HEK293T (cell line): ENCODE measurements around the gene TJP3.
"Not testable (repeated sequence)": the region's sequence is repeated elsewhere in the genome, so short reads cannot be mapped to it uniquely, and the experiment has no call there.

Experiments
- CTCF ChIA-PET: fragments of 350-600 bp; formaldehyde crosslinking; extraction: SDS; loops from one replicate; lab custom pipeline; 2021; ENCODE audit warnings: antibody characterized with exemption, inconsistent platforms; lab: Yijun Ruan, JAX
- POLR2A ChIA-PET: fragments of 350-600 bp; formaldehyde crosslinking; extraction: SDS; loops from one replicate; lab custom pipeline; 2020; ENCODE audit warnings: antibody characterized with exemption, inconsistent platforms; lab: Yijun Ruan, JAX
- DNase-seq: peaks from one replicate; pipeline ENCODE4 v3.0.0; 2012; ENCODE audit warnings: mixed read lengths; ENCODE audit errors: extremely low spot score
- ARNT ChIP-seq: fragments of 450-650 bp; IDR thresholded peaks from 2 replicates; pipeline ENCODE4 v1.6.1; 2017; ENCODE audit warnings: mild to moderate bottlenecking
- BHLHE40 ChIP-seq: fragments of 450-650 bp; IDR thresholded peaks from 2 replicates; pipeline ENCODE4 v1.6.1; 2016; ENCODE audit warnings: mild to moderate bottlenecking, moderate library complexity, borderline replicate concordance
- CTBP1 ChIP-seq: fragments of 450-650 bp; IDR thresholded peaks from 2 replicates; pipeline ENCODE4 v1.6.1; 2016; ENCODE audit warnings: borderline replicate concordance
- ELF4 ChIP-seq: fragments of 450-650 bp; IDR thresholded peaks from 2 replicates; pipeline ENCODE4 v1.6.1; 2017; ENCODE audit warnings: antibody characterized with exemption
- FOXA1 ChIP-seq: fragments of 450-650 bp; IDR thresholded peaks from 2 replicates; pipeline ENCODE4 v1.6.1; 2016; ENCODE audit warnings: mild to moderate bottlenecking
- FOXK2 ChIP-seq: fragments of 450-650 bp; IDR thresholded peaks from 2 replicates; pipeline ENCODE4 v1.6.1; 2016; ENCODE audit warnings: mild to moderate bottlenecking
- FOXM1 ChIP-seq: fragments of 450-650 bp; IDR thresholded peaks from 2 replicates; pipeline ENCODE4 v1.6.1; 2017; ENCODE audit warnings: mild to moderate bottlenecking, borderline replicate concordance
- HDGF ChIP-seq: fragments of 450-650 bp; IDR thresholded peaks from 2 replicates; pipeline ENCODE4 v1.6.1; 2017; ENCODE audit warnings: antibody characterized with exemption, borderline replicate concordance
- L3MBTL2 ChIP-seq: fragments of 450-650 bp; conservative IDR thresholded peaks from 2 replicates; pipeline ENCODE4 v1.6.1; 2016; ENCODE audit warnings: mild to moderate bottlenecking
- LEF1 ChIP-seq: fragments of 450-650 bp; IDR thresholded peaks from 2 replicates; pipeline ENCODE4 v1.6.1; 2017; ENCODE audit warnings: mild to moderate bottlenecking, borderline replicate concordance
- NFRKB ChIP-seq: fragments of 450-650 bp; IDR thresholded peaks from 2 replicates; pipeline ENCODE4 v1.6.1; 2016; ENCODE audit warnings: mild to moderate bottlenecking, moderate library complexity
- SP1 ChIP-seq: fragments of 450-650 bp; IDR thresholded peaks from 2 replicates; pipeline ENCODE4 v1.6.1; 2017
- SUZ12 ChIP-seq: fragments of 450-650 bp; IDR thresholded peaks from 2 replicates; pipeline ENCODE4 v1.6.1; 2016; ENCODE audit warnings: mild to moderate bottlenecking
- TARDBP ChIP-seq: fragments of 450-650 bp; IDR thresholded peaks from 2 replicates; pipeline ENCODE4 v1.6.1; 2016
- ZNF384 ChIP-seq: fragments of 450-650 bp; IDR thresholded peaks from 2 replicates; pipeline ENCODE4 v1.6.1; 2016
- TF ChIP-seq, protein P1 (sequence below): fragments of 450-650 bp; IDR thresholded peaks from 2 replicates; pipeline ENCODE4 v1.6.1; 2016

Gene TJP3

DNA sequence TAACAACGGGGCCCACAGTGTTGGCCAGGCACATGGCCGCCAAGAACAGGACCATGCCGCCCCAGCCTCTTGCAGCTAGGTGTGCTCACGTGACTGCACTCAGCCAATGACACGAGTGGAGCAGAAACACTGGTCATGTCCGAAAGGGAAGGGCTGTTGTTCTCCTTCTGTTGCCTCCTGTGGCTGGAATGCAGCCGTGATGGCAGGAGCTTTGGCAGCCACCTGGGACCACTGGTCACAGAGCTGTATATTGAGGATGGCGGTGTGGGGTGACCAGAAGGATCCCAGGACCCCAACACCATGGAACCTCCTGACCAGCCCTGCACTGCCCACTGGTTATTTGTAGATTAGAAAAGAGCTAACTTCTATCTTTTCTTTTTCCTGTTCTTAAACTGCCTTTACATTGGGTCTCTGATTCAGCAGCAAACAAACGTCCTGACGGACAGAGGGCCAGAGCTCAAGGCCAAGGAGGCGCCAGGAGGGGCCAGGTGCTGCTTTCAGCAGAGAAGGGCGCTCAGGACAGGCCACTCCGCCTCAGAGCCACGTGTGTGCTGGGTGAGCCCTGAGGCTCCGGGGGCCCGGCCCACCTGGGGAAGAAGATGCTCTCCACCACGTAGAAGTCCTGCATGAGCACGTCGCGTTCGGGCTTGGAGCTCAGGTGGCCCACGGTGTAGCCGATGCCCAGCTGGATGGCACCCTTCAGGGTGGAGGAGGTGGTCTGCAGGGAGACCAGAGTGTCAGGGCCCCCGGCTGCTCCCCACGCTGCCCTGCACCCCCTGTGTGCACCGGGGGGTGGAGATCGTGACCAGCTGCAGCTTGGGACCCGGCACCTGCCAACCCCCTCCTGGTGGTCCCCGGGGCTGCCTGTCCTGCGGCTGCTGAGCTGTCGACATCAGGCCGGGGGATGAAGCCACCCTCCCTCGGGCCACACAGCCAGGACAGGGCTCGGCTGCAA, 46.6 kb upstream of the TJP3 start:
- no peak for DNase-seq
- ChIA-PET CTCF (no interaction called here), POLR2A (interaction anchor here (0.8 to 1.2 kb wide), 2 partner anchors 36 to 101 kb away, joined by 3 read pairs; no protein-coding TSS in a partner anchor)
- TF ChIP-seq HDGF: no peak
- no peak for TF ChIP-seq NFRKB
- no peak for TF ChIP-seq FOXM1
- TF ChIP-seq SUZ12: no peak
- TF ChIP-seq FOXK2: no peak
- no peak for TF ChIP-seq TARDBP
- TF ChIP-seq, protein P1, sequence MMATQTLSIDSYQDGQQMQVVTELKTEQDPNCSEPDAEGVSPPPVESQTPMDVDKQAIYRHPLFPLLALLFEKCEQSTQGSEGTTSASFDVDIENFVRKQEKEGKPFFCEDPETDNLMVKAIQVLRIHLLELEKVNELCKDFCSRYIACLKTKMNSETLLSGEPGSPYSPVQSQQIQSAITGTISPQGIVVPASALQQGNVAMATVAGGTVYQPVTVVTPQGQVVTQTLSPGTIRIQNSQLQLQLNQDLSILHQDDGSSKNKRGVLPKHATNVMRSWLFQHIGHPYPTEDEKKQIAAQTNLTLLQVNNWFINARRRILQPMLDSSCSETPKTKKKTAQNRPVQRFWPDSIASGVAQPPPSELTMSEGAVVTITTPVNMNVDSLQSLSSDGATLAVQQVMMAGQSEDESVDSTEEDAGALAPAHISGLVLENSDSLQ: no peak
- TF ChIP-seq CTBP1: no peak
- TF ChIP-seq ARNT: no peak
- no peak for TF ChIP-seq L3MBTL2
- TF ChIP-seq BHLHE40: no peak
- TF ChIP-seq ZNF384: no peak
- TF ChIP-seq LEF1: no peak
- no peak for TF ChIP-seq SP1
- no peak for TF ChIP-seq FOXA1
- no peak for TF ChIP-seq ELF4

GRCh38 chr19:3663838-3664237, 44.3 kb upstream of the TJP3 start:
- ChIA-PET POLR2A (no interaction called here), CTCF (no interaction called here)
- no peak for DNase-seq
- TF ChIP-seq ZNF384 (no peak), FOXK2 (no peak), CTBP1 (no peak)

DNA sequence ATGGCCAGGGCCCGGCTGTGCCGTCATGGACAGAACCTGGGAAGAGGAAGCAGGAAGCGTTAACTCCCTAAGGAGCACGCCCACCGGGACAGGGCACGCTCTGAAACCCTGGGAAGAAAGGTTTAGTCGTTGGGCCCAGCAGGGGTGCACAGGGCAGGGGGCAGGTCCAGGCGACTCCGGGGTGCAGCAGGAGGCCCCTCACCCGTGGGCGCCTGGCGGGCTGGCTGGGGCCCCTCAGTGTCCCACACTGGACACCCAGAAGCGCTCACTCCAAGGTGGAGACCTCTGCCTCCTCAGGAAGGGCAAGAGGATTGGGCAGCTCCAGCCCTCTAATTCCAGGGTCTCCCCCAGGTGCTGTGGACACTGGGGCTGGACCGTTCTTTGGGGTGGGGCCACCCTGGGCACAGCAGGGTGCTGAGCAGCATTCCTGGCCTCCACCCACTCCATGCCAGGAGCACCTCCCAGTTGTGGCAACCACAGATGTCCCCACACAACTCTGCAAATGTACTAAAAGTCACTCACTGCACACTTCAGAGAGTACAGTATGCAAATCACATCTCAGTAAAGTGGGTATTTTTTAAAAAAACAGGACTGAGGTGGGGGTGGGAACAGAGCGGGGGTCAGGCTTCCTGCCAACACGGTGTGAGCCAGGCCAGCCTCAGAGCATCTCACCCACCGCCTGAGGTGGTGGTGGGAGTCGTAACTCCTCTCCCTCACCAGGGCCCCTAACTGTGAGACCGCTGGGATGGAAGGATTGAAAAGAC, 43.1 kb upstream of the TJP3 start:
- ChIA-PET CTCF (no interaction called here), POLR2A (no interaction called here)
- TF ChIP-seq NFRKB (no peak), CTBP1 (no peak), ELF4 (no peak), HDGF (no peak), LEF1 (no peak), FOXA1 (no peak), FOXK2 (no peak), FOXM1 (no peak), ARNT (no peak), SP1 (no peak), BHLHE40 (no peak), TARDBP (no peak), L3MBTL2 (no peak), SUZ12 (no peak), ZNF384 (no peak)
- TF ChIP-seq, protein P1: no peak
- no peak for DNase-seq

- DNase-seq: peak; percentile 86
- POLR2A ChIA-PET: no interaction called here
- TF ChIP-seq FOXA1 (no peak), NFRKB (no peak), L3MBTL2 (no peak), ELF4 (no peak), LEF1 (no peak), SUZ12 (no peak), CTBP1 (no peak), SP1 (no peak), FOXK2 (no peak), FOXM1 (no peak), ZNF384 (no peak), BHLHE40 (no peak), TARDBP (no peak; the same call in none of the 2 replicates), ARNT (no peak), HDGF (no peak)
- TF ChIP-seq, protein P1: no peak
- CTCF ChIA-PET: interaction anchor here (1.5 kb wide), 1 partner anchor 8 kb away, joined by 4 read pairs; no protein-coding TSS in a partner anchor
Observed at GRCh38 chr19:3665681-3666544, 42.3 kb upstream of the TJP3 start.

DNA sequence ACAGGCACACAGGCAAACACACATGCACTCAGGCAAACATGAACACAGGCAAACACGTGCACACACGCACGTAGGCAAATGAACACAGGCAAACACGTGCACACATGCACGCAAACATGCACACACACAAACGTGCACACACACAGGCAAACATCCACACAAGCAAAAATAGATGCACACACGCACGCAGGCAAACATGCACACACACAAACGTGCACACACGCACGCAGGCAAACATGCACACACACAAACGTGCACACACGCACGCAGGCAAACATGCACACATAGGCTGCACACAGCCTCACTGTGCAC, 41.7 kb upstream of the TJP3 start:
- POLR2A ChIA-PET, DNase-seq: not testable (repeated sequence)
- 0 out of 2 replicates have a peak, but pooled peaks have one; percentile 28 for TF ChIP-seq TARDBP
- CTCF ChIA-PET: interaction anchor here (1.5 kb wide), 1 partner anchor 9 kb away, joined by 4 read pairs; no protein-coding TSS in a partner anchor
